ENCODE data around the gene ANKRD49. TPM values are rescaled to one million over a fixed set of nuclear protein-coding genes. Genes with fewer than 3 reads are reported as not detected.

The ANKRD49 gene
- total and polyA plus RNA-seq, 10 of the 15 experiments (the other 5 are each of a cell fraction or from before 2014, with no cell fraction given) = 19.2 to 46.6 (median 33.6) TPM

DNA sequence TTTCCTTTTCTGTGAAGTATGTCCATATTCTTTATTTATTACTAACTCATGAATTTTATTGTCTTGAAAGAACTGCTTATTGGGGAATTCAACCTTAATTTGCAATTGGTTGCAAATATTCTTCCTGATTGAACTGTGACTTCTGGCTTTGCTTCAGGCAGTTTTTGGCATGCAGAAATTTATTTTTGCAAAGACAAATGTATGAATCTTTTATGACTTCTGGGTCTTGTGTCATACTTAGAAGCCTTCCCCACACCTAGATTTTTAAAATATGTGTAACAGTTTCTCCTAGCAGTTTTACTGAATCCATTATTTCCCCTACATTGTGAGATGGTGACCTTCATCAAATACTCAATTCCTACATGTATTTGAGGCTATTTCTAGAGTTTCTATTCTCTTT lies 12.4 kb upstream of the ANKRD49 start (continued):
- TF ChIP-seq, protein P1, sequence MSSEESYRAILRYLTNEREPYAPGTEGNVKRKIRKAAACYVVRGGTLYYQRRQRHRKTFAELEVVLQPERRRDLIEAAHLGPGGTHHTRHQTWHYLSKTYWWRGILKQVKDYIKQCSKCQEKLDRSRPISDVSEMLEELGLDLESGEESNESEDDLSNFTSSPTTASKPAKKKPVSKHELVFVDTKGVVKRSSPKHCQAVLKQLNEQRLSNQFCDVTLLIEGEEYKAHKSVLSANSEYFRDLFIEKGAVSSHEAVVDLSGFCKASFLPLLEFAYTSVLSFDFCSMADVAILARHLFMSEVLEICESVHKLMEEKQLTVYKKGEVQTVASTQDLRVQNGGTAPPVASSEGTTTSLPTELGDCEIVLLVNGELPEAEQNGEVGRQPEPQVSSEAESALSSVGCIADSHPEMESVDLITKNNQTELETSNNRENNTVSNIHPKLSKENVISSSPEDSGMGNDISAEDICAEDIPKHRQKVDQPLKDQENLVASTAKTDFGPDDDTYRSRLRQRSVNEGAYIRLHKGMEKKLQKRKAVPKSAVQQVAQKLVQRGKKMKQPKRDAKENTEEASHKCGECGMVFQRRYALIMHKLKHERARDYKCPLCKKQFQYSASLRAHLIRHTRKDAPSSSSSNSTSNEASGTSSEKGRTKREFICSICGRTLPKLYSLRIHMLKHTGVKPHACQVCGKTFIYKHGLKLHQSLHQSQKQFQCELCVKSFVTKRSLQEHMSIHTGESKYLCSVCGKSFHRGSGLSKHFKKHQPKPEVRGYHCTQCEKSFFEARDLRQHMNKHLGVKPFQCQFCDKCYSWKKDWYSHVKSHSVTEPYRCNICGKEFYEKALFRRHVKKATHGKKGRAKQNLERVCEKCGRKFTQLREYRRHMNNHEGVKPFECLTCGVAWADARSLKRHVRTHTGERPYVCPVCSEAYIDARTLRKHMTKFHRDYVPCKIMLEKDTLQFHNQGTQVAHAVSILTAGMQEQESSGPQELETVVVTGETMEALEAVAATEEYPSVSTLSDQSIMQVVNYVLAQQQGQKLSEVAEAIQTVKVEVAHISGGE (CRISPR knock-in tag; IDR thresholded peaks at IDR 0.05) = no peak
- TF ChIP-seq CBX3 (IDR thresholded peaks at IDR 0.05; ENCODE audit: borderline replicate concordance, low read depth) = no peak

DNA sequence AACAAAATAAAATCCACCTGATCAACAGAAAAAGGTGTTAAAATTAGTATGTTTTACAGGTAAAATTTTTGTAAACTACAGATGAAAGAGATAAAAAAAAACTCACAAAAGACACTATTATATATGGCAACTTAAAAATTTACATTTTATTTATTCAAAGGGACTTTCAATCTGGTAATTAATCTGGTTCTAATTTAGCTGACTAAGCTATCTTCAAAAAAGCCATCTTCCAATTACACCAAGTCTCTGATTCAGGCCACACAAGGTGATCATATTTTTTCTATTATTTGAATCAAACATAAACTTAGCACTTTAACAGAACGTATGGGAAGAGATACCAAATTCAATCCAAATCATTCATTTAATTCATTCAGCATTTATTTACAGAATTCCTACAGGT lies 7.7 kb upstream of the ANKRD49 start:
- Histone ChIP-seq H3K27ac (ENCODE audit: control insufficient read depth, insufficient read depth) (no peak overlapping the region), H3K4me2 (ENCODE audit: control insufficient read depth, insufficient read depth) (no peak overlapping the region), H4K20me1 (ENCODE audit: control insufficient read depth, insufficient read depth) (no peaks in the 10 kb centered on the region), H3K4me3 (no peak overlapping the region), H3K9me3 (replicated peaks; ENCODE audit: control insufficient read depth, insufficient read depth, low read length) (no peaks in the 10 kb centered on the region; the same call in 2 of the 3 replicates), H2AFZ (ENCODE audit: control insufficient read depth, low read depth, low read length) (no peak overlapping the region), H3K36me3 (ENCODE audit: control insufficient read depth in 2 of 2, insufficient read depth in 2 of 2, low read length in 1 of 2) (peaks cover 1 to 23% of the 10 kb centered on the region in 2 experiments; a peak in 3 of 4 replicates), H3K79me2 (ENCODE audit: control insufficient read depth, insufficient read depth, low read length) (no peaks in the 10 kb centered on the region), H3K4me1 (ENCODE audit: control insufficient read depth, insufficient read depth, low read length) (no peaks in the 10 kb centered on the region), H3K9ac (ENCODE audit: control insufficient read depth, insufficient read depth, low read length) (no peak overlapping the region), H3K27me3 (replicated peaks in 1 of 2; ENCODE audit: control insufficient read depth in 2 of 2, insufficient read depth in 2 of 2, low read length in 1 of 2) (no peaks in the 10 kb centered on the region)
- DNase-seq (ENCODE audit: low read depth, low spot score) (no peak), ATAC-seq (no peak), FAIRE-seq (no peak)
- no TSS peak for BruUV-seq (replicated peaks)
- POLR2A ChIA-PET = interaction anchor here (0.6 kb wide), 1 partner anchor 42 kb away, joined by 3 read pairs; no protein-coding TSS in a partner anchor
- RAD21 ChIA-PET (ENCODE audit: unreplicated experiment) = no interaction called here
- 100% methylated on average over 1 of the region's 1 CpG for WGBS (ENCODE audit: insufficient coverage, insufficient replicate concordance, low lambda C conversion rate, missing lambda C conversion rate)
- CTCF ChIA-PET = no interaction called here
- in situ Hi-C loops (cut with MboI) = no loop called here
- SMC1A ChIA-PET (ENCODE audit: uncharacterized antibody, unreplicated experiment) = interaction anchor here (0.7 to 1.6 kb wide), 5 partner anchors 13 to 69 kb away, joined by 3 to 6 read pairs (median 5); no protein-coding TSS in a partner anchor
- TF ChIP-seq PAX8 (IDR thresholded peaks at IDR 0.05) = no peak
- TF ChIP-seq NBN (IDR thresholded peaks at IDR 0.05) = no peak
- no peak for TF ChIP-seq BACH1 (IDR thresholded peaks at IDR 0.05; ENCODE audit: borderline replicate concordance)
- TF ChIP-seq CHD1 (IDR thresholded peaks at IDR 0.05; ENCODE audit: low read depth, low read length) = no peak
- TF ChIP-seq, protein P2, sequence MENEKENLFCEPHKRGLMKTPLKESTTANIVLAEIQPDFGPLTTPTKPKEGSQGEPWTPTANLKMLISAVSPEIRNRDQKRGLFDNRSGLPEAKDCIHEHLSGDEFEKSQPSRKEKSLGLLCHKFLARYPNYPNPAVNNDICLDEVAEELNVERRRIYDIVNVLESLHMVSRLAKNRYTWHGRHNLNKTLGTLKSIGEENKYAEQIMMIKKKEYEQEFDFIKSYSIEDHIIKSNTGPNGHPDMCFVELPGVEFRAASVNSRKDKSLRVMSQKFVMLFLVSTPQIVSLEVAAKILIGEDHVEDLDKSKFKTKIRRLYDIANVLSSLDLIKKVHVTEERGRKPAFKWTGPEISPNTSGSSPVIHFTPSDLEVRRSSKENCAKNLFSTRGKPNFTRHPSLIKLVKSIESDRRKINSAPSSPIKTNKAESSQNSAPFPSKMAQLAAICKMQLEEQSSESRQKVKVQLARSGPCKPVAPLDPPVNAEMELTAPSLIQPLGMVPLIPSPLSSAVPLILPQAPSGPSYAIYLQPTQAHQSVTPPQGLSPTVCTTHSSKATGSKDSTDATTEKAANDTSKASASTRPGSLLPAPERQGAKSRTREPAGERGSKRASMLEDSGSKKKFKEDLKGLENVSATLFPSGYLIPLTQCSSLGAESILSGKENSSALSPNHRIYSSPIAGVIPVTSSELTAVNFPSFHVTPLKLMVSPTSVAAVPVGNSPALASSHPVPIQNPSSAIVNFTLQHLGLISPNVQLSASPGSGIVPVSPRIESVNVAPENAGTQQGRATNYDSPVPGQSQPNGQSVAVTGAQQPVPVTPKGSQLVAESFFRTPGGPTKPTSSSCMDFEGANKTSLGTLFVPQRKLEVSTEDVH (IDR thresholded peaks at IDR 0.05; ENCODE audit: low read depth, partially characterized antibody) = no peak
- TF ChIP-seq HDAC6 (IDR thresholded peaks at IDR 0.05; ENCODE audit: unreplicated experiment) = no peak
- TF ChIP-seq FOS (IDR thresholded peaks at IDR 0.05; ENCODE audit: borderline replicate concordance, extremely low read depth, insufficient read length) = no peak
- TF ChIP-seq EGR1 (IDR thresholded peaks at IDR 0.05; ENCODE audit: borderline replicate concordance in 1 of 2, low read depth in 2 of 2, low read length in 2 of 2) = no peak
- intact Hi-C loops (cut with micrococcal nuclease; ENCODE audit: unreplicated experiment) = no loop called here

Data from GM12878 (cell line).